Cardiac septum (tissue), 1 donor: ENCODE data around the gene YWHAB. TPM values are rescaled to one million over a fixed set of nuclear protein-coding genes. Genes with fewer than 3 reads are reported as not detected.

ENCODE experiments used
- DNase-seq: peaks from one replicate; pipeline ENCODE4 v3.0.0-alpha.2; 2020; ENCODE audit warnings: low spot score
- intact Hi-C: fragments of 100-400 bp; cut with DNase I; formaldehyde crosslinking; loops from one replicate; pipeline ENCODE4 v1.14.0; 2022
- long read RNA-seq: library from polyadenylated mRNA; unstranded; transcript quantifications from one replicate; pipeline ENCODE4 v2.0.0, GENCODE V29; 2021
- total RNA-seq: library from RNA; stranded (reverse); fragmentation: NEBNext Ultra II Directional; extraction: Animal tissue kit (Norgen Biotek cat#: 25700); gene quantifications from one replicate; pipeline ENCODE4 v1.2.1, GENCODE V29; 2021
- donor health status: DM: no; HTN: no; CAD: no.

Gene YWHAB
- 118 TPM for total RNA-seq
- long read RNA-seq, transcript YWHAB-202 (7 exons, 3,109 nt), result minor isoform, 23 of 276 reads
- long read RNA-seq, transcript YWHAB-201 (6 exons, 3,049 nt), result major isoform, 207 of 276 reads
- long read RNA-seq, partial matches to known transcripts, result 27 of 276 reads
- long read RNA-seq, other reads (novel, unspliced or antisense), result 19 of 276 reads

DNA sequence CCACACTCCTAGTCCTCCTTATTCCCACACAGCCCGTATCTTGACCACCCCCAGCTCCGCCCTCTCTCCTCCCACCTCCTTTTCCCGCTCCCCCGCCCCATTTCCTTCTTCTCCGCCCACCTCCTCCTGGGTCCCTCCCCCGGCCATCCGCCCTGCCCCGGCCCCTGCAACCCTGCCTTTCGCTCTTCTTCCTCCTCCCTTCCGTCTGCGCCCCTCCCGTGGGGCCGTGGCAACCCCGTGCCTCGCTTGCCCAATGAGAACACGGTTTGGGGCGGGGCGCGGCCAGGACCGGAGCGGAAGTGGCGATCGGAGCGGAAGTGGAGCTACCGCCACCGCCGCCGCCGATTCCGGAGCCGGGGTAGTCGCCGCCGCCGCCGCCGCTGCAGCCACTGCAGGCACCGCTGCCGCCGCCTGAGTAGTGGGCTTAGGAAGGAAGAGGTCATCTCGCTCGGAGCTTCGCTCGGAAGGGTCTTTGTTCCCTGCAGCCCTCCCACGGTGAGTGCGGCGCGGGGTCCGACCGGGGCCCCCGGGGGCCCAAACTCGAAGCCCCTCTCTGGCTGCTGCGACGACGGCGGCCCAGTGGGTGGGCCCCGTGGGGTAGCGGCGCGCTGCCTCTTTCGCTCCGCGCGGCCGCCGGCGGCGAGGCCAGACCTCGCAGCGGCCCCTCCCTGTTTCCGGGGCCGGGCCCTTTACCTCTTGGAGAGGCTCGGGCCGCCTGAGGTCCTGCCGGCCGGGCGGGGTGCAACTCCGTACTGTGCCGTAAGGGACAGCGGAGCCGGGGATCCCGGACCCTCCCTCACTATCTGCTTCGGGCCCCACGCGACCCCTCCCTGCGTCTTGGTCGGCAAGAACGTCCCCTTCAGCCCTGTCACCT lies at the start of gene YWHAB:
TSS of gene YWHAB (plus strand) at position 314 of the 874 bp plus-strand sequence. CDS start 15,829 bp downstream, outside the sequence.
- intact Hi-C loops, result loop anchor here (1.0 kb wide), 1 partner anchor 75 kb away; the partner anchor contains the start of gene TOMM34
- peak; percentile 99 for DNase-seq

DNA sequence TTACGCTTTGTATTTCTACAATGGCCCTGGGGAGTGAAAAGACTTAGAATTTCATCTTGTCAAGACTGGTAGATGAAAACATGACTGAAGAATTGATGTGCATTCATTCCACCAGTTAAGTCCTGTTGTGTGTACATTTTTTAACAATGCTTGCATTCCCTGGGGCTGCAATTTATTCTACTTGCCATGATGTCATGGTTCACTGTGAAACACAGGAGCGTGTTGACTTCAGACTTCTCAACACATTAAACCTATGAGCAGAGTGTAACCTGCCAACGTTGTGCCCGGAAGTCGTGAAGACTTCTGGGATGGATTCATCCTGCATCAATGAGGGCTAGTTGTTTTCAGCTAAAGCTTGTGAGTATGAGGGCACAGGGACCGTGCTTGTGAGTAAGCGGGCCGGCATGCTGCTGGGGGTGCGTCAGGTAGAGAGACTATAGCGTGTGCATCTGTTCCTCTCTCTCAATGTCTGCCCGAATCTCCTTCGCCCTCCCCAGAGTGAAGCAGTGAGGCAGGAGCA lies 48.8 kb upstream of the YWHAB start:
- intact Hi-C loops, result no loop called here
- DNase-seq, result no peak

DNA sequence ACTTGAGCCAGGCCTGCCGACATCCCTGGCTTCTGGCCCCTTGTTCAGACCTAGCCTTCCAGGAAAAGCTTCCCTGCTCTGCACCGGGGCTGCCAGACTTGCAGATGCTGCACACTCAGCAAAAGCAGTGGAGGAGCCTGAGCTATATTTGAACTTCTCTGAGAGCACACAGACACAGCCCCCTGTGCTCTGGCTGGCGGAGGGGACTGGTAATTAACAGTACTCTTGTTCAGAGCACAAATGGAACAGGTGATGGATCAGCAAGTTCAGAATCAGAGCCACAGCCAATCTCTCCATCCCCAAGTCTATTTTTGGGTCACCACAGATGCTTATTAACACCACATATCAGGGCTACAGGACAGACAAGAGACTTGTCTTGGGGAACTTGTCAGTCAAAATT lies 47.6 kb upstream of the YWHAB start:
- no peak for DNase-seq
- intact Hi-C loops, result no loop called here

DNA sequence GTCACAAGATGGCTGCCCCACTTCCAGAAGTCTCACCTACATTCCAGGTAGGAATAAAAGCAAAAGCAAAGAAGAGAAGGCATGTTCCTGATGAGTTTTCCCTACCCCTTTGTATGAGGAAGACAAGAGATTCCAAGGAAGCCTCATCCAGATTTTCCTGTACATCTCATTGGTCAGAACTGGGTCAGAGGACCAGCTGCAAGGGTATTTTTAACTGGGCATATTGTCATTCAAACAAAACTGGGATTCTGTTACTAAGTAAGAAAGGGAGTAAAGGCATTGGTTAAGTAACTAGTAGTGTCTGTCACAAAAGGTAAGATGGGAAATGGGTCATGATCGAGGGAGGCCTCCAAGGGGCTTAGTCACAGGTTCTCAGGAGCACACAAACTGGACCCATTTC lies 47.0 kb upstream of the YWHAB start:
- DNase-seq, result no peak
- intact Hi-C loops, result no loop called here

DNA sequence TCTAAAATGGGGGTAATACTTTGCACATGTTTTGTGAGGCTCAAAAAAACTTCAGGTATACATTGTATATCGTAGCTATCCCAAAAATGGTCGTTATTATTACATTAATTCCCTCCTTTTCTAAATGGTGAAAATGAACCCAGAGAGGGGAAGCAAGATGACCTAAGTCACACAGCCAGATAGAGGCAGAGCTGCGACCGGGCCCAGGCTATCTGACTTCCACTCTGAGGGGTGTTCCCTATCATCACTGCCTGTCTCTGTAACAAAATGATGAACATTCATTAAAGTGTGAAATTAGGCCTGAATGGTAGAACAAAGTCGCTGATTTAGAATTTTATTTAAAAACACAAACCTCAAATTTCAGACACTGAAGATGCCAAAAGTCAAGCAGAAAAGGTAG lies 46.0 kb upstream of the YWHAB start:
- intact Hi-C loops, result no loop called here
- no peak for DNase-seq

DNA sequence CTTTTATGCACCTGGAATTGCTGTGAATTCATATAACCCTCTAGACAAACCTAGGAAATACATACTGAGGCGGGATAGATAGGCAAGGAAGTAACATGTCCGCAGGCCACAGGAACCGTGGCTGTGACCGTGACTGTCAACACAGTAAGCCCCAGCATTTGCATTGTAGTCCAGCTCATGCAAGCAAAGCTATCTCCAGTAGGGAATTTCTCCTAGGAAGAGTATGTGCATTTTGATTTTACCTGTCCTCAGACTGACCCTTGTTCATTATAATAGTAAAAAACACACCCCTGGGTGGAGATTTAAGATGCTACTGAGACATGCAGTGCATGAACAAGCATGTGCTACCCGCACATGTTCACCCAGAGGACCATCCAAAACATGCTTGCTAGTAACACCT lies 44.7 kb upstream of the YWHAB start:
- DNase-seq, result no peak
- intact Hi-C loops, result no loop called here

DNA sequence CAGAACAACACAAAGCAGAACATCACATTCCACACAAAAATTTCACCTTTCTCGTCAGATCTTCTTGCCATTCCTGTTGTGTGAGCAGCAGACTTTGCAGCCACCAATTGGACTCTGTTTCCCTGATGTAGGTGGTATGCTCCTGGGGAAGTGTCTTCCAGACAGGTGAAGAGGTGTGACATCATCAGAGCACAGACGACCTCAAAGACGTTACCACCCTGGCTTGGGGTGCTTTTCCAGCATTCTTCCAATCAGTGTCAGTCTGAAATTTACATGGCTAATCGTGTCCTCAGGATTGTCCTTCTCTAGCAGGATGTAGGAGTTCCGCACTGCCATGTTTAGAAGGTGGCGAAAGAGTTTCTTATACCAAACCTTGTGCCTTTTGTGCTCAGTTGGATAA lies 43.5 kb upstream of the YWHAB start:
- intact Hi-C loops, result no loop called here
- DNase-seq, result no peak

DNA sequence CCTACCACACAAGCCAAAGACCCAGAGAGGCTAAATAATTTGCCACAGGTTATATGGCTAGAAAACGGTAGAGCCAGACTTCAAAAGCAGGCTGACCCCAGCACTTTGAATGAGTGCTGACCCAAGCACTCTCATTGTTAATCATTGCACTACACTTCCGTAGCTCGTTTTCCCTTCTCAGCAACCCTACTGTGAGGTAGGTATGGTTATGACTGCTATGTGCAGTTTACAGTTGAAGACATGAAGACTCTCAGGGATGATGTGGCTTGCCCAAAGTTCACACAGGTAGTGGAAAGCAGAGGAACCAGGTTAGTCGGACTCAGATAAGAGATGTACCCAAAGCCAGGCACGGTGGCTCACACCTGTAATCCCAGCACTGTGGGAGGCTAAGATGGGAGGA lies 41.6 kb upstream of the YWHAB start:
- intact Hi-C loops, result no loop called here

DNA sequence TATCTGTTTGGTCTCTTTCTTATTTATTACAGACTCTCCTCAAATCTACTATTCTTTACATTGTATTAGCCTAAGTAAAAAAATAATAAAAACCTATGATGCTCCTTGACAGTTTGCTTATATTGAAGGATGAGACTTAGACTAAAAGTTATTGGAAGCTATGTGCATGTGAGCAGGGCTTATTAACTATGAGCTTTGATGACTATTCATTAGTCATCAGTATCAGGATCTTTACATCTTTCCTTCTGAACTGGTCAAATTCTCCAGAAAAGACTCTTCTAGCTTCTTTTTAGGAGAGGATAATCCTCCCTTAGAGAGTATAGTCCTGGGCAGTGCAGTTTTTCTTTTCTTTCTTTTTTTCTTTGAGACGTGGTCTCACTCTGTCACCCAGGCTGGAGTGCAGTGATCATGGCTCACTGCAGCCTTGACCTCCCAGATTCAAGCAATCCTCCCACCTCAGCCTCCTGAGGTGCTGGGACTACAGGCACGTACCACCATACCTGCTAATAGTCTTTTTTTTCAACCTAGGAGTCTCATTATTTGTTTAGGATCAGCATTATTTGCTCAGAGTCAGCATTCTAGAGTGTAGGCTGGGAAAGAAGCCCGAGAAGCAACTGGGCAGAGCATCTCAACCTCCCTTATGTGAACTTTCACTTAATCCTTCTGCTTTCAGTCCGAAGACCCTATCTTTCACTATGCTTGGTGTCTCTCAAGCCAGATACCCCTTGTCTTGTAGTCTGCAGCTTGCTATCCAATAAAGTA lies 37.1 kb upstream of the YWHAB start:
- DNase-seq, result no peak
- intact Hi-C loops, result no loop called here

More for the DNA sequence above, 41.6 kb upstream of the YWHAB start:
- DNase-seq, result no peak

DNA sequence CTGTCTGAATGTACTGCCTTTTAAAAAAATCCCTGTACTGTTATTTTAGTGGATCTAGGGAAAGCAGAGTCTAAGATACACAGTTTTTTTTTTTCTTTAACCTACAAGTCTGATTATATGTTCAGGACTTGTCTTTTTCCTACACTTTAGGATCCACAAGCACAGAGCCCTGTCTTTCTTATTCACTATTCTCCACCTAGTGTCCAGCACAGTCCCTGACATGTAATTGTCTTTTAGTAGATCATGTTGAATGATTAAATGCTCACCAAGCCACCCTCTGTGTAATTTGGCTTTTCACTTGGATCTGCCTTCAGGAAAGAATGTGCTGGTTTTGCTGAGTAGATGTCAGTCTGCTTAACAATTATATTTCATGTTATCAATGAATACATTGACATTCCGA lies 35.8 kb upstream of the YWHAB start:
- no peak for DNase-seq
- intact Hi-C loops, result no loop called here

DNA sequence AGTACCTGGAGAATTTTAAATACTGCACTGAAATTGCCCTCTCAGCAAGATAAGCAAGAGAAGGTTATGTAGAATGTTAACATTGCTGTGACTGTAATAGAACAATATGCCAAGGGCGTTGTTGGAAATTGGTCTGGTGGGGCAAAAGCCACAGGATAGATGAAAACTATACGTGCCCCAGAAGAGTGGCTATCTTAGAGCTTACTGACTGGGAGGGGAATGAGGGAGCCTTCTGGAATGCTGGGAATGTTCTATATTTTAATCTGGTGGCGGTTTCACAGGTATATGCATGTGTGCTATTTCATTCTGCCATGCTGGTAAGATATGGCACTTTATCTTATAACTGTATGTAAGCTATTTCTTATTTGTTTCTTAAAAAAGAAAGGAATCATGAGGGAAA lies 35.2 kb upstream of the YWHAB start:
- DNase-seq, result no peak
- intact Hi-C loops, result no loop called here

DNA sequence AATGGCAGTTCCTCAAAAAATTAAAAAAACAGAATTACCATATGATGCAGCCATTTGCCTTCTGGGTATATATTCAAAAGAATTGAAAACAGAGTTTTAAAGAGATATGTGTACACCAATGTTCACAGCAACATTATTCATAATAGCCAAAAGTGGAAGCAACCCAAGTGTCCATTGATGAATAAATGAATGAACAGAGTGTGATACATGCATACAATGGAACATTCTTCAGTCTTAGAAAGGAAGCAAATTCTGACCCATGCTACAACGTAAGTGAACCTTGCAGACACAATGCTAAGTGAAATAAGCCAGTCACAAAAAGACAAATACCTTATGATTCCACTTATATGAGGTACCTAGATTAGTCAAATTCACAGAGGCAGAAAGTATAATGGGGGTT lies 34.7 kb upstream of the YWHAB start:
- DNase-seq, result no peak
- intact Hi-C loops, result no loop called here

DNA sequence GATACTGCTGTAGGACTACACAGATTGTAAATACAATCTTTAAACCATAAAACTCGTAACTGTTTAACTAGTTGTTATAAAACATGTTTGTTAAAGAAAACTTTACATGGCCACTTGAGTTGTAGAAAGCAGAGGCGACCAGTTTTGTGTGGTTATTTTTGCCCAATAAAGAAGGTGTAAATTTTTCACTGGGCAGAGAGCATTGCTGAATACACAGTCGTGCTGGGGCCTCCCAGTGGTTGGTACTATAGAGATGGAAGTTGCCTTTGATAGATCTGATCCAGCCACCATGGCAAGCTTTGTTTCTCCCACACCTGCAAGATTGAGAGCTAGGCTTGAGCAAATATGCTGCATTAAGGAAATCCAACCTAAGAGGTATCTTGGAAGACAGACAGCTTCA lies 34.0 kb upstream of the YWHAB start:
- intact Hi-C loops, result no loop called here
- DNase-seq, result no peak

DNA sequence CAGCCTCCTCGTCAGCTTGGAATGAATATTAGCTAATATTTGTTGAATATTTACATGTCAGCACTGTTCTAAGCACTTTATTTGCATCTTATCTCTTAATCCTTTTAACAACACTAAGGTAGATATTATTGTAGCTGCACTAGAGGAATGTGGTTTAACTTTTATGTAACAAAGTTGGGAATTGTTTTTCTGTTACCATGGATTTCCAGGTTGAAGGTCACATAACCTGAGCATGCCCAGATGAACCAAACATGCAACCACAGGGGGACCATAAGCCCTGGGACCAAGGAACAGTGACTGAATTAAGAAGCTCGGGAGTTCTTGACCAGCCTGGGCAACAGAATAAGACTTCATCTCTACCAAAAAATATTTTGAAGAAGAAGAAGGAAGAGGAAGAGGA lies 29.1 kb upstream of the YWHAB start:
- intact Hi-C loops, result no loop called here
- no peak for DNase-seq

DNA sequence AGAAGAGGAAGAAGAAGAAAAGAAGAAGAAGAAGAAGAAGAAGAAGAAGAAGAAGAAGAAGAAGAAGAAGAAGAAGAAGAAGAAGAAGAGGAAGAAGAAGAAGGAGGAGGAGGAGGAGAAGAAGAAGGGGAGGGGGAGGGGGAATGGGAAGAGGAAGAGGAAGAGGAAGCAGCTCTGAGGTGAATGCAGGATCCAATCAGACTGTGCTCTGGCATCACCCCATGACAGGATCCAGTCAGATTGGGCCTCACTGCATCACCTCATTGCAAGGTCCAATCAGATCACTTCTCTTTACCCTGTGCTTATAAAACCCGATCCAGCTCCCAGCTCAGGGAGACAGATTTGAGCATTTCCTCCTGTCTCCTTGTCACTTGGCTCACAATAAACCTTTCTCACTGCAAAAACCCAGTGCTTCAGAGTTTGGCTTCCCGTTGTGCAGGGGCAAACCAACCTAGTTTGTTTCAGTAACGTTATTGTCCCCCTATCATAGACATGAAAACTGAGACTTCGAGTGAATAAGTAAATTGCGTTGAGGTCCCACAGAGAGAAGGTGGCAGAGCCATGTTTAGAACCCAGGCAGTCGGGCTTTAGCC lies 28.6 kb upstream of the YWHAB start:
- DNase-seq, result no peak
- intact Hi-C loops, result no loop called here

DNA sequence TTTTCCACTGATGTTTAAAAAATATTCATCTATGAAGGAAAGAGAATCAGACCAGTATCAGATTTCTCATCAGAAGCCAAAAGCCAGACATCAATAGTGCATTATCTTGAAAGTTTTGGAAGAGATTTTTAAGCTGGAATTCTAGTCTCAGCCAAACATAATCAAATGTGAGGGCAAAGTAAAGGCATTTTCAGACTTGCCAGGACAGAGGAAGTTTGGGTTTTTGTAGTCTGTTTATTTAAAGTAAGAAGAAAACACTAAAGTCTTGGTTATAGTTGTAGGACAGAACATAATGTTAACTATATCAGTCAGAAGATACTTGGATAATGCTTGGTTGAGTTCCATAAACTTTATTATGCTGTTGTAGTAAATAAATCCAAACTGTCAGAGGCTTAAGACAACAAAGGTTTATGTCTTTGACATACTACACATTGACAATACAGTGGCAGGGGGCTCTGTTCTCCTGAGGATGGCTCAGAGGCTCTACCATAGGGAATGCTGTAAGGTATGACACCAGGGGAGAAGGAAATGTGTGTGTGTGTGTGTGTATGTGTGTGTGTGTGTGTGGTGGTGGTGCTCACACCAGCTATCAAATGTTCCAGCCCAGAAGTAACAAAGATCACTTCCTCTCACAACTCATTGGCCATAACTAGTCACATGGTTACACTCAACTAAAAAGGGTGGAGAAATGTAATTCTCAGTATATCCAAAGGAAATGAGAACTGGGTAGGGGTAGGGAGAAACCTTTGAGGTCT lies 26.7 kb upstream of the YWHAB start:
- intact Hi-C loops, result no loop called here
- DNase-seq, result no peak

DNA sequence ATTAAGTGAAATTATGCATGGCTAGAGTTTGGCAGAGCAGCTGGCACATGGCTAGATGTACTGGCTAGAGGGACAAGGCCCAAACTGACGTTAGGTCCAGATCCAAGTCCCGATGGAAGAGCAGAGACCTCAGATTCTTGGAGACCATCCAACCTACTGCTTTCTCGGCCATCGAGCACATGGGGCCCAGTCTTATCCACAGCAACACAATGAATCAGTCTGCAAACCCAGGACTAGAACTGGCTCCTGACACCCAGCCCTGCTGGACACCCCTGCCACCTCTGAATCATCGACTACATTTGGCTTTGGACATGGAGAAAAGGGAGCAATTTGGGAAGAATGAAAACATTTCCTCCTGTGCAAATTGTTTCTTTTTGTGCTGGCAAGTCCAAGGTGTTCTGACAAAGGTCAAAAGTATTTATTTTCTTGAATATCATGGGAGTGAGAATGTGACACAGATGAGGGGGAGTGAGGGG lies 23.9 kb upstream of the YWHAB start:
- intact Hi-C loops, result no loop called here
- no peak for DNase-seq

DNA sequence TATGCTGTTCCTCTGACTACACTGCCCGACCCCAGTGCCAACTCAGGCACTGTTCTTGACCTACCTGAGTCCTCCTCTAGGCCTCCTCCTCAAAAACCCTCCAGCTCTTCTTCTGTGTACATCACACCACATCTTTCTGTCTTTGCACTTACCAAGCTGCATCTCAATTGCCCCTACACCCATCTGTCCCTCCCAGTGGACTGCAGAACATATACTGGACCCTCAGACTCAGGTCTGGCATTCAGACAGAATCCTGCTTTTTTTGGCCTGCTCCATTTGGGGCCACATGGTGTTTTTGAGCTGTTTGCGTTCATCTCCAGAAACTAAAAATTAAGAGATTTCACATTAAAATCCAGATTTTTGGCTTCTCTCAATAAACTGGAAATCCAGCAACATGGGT lies 23.2 kb upstream of the YWHAB start:
- intact Hi-C loops, result no loop called here
- DNase-seq, result no peak
